Astrocyte (in vitro differentiated cells and primary cell): Measurements from ENCODE around the gene ATP13A1.

ENCODE experiments used
- EZH2 ChIP-seq: IDR thresholded peaks from 2 replicates; pipeline ENCODE4 v1.6.1; 2012; ENCODE audit warnings: mild to moderate bottlenecking, low read length, inconsistent platforms; ENCODE audit not compliant: insufficient read depth
- TF ChIP-seq, protein P1 (sequence below): IDR thresholded peaks from 2 replicates; pipeline ENCODE4 v1.5.1; 2011; ENCODE audit warnings: low read depth, mild to moderate bottlenecking, inconsistent platforms, low read length, moderate library complexity; ENCODE audit not compliant: insufficient read depth

DNA sequence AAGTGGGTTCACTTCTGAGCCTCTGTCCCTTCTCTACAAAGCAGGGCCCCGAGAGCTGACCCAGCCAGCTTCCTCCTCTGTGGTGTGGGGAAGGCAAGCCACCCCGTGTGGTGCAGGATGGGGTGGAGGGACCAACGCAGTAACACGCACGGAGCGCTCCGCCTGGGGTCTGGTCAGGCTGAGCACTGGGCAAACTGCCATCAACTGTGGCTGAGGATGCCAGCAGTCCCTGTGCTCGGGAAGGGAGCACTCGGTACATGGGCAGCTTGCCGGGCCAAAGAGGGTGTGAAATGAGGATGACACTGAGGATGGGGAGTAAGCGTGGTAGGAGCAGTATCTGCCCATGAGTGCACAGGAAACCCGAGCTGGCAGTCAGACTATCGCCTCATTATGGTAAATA is 12.4 kb downstream of the ATP13A1 start:
- TF ChIP-seq, protein P1, sequence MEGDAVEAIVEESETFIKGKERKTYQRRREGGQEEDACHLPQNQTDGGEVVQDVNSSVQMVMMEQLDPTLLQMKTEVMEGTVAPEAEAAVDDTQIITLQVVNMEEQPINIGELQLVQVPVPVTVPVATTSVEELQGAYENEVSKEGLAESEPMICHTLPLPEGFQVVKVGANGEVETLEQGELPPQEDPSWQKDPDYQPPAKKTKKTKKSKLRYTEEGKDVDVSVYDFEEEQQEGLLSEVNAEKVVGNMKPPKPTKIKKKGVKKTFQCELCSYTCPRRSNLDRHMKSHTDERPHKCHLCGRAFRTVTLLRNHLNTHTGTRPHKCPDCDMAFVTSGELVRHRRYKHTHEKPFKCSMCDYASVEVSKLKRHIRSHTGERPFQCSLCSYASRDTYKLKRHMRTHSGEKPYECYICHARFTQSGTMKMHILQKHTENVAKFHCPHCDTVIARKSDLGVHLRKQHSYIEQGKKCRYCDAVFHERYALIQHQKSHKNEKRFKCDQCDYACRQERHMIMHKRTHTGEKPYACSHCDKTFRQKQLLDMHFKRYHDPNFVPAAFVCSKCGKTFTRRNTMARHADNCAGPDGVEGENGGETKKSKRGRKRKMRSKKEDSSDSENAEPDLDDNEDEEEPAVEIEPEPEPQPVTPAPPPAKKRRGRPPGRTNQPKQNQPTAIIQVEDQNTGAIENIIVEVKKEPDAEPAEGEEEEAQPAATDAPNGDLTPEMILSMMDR: no peak
- no peak for TF ChIP-seq EZH2
